ENCODE measurements around the gene XXYLT1. TPM values are rescaled to one million over a fixed set of nuclear protein-coding genes. Genes with fewer than 3 reads are reported as not detected.

Gene XXYLT1
- total RNA-seq, 2 experiments from 2014 or later: 17.2 to 19.6 TPM

DNA sequence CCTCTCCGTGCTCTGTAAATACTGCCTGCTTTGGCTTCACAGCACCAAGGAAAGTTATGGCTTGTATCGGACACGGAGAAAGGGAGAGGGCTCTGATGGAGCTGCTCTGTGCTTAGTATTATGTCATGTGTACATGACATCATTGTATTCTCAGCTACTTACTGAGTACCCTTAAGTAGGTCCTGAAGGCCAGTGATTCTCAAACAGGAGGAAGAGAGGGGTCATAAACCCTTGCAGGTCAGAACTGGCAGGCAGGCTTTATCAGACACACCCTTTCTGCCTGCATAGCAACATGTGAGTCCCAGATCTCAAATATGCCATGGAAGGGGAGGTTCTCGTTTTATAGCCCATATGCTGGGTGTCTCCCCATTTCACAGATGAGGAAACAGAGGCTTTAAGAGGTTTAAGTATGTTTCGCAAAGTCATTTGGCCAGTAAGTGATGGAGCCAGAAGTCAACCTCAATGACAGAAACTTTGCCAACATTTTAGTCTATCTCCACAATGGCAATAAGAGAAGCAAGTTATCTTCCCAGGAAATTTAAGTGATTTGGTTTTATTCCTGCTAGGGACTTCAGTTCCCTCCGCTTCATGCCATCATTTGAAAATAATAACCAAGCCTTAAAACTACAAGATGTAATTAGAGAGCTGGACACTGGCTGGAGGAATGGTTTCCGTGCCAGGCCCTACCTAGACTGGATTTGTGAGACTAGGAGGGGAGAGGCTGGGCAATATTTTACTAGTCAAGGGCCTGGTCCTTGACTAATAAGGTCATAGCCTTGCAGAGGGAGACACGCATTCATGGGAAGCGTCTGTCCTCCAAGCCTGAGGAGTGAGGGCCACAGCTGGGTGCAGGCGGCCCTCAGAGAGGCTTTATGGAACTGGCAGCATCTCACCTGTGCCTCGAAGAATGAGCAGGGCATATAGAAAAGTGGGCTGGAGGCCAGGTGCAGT lies 133.0 kb downstream of the XXYLT1 start:
- Histone ChIP-seq H3K4me2 (ENCODE audit: low read length) (no peak overlapping the region), H3K4me1 (ENCODE audit: insufficient read depth, low read length, poor library complexity, severe bottlenecking) (no peaks in the 10 kb centered on the region), H3K9me2 (ENCODE audit: insufficient read depth, low read length) (no peaks in the 10 kb centered on the region), H3K27ac (ENCODE audit: low read depth, low read length, poor library complexity, severe bottlenecking) (no peak overlapping the region), H4K20me1 (ENCODE audit: insufficient read depth, low read length) (no peaks in the 10 kb centered on the region), H2AFZ (ENCODE audit: low read length) (no peak overlapping the region), H3K9me3 (ENCODE audit: low read length) (no peaks in the 10 kb centered on the region), H3K4me3 (ENCODE audit: low read depth, low read length, poor library complexity, severe bottlenecking) (no peak overlapping the region), H3K79me2 (ENCODE audit: insufficient read depth, low read depth, low read length) (no peaks in the 10 kb centered on the region), H3K36me3 (ENCODE audit: insufficient read depth, low read length) (peaks cover 21% of the 10 kb centered on the region)
- no TSS peak for BruUV-seq (replicated peaks)
- intact Hi-C loops (cut with micrococcal nuclease; ENCODE audit: unreplicated experiment): no loop called here
- POLR2A ChIA-PET: interaction anchor here (0.7 kb wide), 2 partner anchors 14 to 73 kb away, joined by 4 to 5 read pairs; no protein-coding TSS in a partner anchor
- DNase-seq (ENCODE audit: low spot score): no peak
- TF ChIP-seq EZH2phosphoT487 (IDR thresholded peaks at IDR 0.05; ENCODE audit: borderline replicate concordance, low read depth, low read length): no peak
- TF ChIP-seq, protein P1, sequence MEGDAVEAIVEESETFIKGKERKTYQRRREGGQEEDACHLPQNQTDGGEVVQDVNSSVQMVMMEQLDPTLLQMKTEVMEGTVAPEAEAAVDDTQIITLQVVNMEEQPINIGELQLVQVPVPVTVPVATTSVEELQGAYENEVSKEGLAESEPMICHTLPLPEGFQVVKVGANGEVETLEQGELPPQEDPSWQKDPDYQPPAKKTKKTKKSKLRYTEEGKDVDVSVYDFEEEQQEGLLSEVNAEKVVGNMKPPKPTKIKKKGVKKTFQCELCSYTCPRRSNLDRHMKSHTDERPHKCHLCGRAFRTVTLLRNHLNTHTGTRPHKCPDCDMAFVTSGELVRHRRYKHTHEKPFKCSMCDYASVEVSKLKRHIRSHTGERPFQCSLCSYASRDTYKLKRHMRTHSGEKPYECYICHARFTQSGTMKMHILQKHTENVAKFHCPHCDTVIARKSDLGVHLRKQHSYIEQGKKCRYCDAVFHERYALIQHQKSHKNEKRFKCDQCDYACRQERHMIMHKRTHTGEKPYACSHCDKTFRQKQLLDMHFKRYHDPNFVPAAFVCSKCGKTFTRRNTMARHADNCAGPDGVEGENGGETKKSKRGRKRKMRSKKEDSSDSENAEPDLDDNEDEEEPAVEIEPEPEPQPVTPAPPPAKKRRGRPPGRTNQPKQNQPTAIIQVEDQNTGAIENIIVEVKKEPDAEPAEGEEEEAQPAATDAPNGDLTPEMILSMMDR (conservative IDR thresholded peaks at IDR 0.05; ENCODE audit: low read length): no peak
- CTCF ChIA-PET (ENCODE audit: unreplicated experiment): no interaction called here

DNA sequence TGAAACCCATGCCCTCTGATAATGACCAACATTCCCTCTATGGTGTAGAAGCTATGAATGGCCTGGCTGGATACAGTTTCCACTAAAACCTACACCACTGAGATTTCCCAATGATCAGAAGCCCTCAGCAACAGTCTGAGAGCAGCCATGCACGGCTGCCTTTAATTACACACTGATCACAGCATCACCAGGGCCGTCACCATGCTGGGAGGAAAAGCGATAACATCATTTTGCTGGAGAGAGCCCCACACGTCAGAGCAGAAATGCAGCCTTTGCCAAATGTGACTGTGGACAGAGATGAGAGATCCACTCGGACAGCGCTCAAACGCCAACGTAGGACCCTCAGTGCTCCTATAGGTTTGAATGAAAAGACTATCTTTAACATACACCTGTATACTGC lies 135.0 kb downstream of the XXYLT1 start:
- Histone ChIP-seq H3K4me1 (ENCODE audit: insufficient read depth, low read length, poor library complexity, severe bottlenecking) (no peaks in the 10 kb centered on the region), H3K9me3 (ENCODE audit: low read length) (no peaks in the 10 kb centered on the region), H4K20me1 (ENCODE audit: insufficient read depth, low read length) (no peaks in the 10 kb centered on the region), H3K9me2 (ENCODE audit: insufficient read depth, low read length) (no peaks in the 10 kb centered on the region), H3K27ac (ENCODE audit: low read depth, low read length, poor library complexity, severe bottlenecking) (no peak overlapping the region), H3K4me3 (ENCODE audit: low read depth, low read length, poor library complexity, severe bottlenecking) (no peak overlapping the region), H2AFZ (ENCODE audit: low read length) (no peak overlapping the region), H3K79me2 (ENCODE audit: insufficient read depth, low read depth, low read length) (no peaks in the 10 kb centered on the region), H3K36me3 (ENCODE audit: insufficient read depth, low read length) (peaks cover 8% of the 10 kb centered on the region), H3K4me2 (ENCODE audit: low read length) (no peak overlapping the region)
- BruUV-seq (replicated peaks): no TSS peak
- no peak for TF ChIP-seq EZH2phosphoT487 (IDR thresholded peaks at IDR 0.05; ENCODE audit: borderline replicate concordance, low read depth, low read length)
- TF ChIP-seq, protein P1 (conservative IDR thresholded peaks at IDR 0.05; ENCODE audit: low read length): no peak
- CTCF ChIA-PET (ENCODE audit: unreplicated experiment): no interaction called here
- POLR2A ChIA-PET: no interaction called here
- intact Hi-C loops (cut with micrococcal nuclease; ENCODE audit: unreplicated experiment): no loop called here
- DNase-seq (ENCODE audit: low spot score): no peak

DNA sequence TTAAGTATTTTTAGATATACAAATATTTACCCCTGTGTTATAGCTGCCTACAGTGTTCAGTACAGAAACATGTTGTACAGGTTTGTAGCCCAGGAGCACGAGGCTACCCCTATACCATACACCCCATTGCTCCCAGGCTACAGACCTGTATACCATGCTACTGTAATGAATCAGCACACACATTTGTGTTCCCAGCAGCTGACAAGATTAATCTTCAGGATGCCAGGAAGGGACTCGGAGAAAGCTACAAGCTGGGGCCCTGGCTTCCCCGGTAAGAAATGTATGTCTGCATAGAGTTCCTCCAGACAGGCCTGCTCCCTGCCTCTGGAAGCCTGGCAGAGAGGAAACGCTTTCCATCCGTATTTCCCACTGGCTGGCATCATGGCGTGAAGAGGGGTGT lies 136.5 kb downstream of the XXYLT1 start:
- Histone ChIP-seq H3K79me2 (ENCODE audit: insufficient read depth, low read depth, low read length) (no peaks in the 10 kb centered on the region), H3K9me3 (ENCODE audit: low read length) (no peaks in the 10 kb centered on the region), H3K36me3 (ENCODE audit: insufficient read depth, low read length) (no peaks in the 10 kb centered on the region), H3K9me2 (ENCODE audit: insufficient read depth, low read length) (no peaks in the 10 kb centered on the region), H2AFZ (ENCODE audit: low read length) (no peak overlapping the region), H3K27ac (ENCODE audit: low read depth, low read length, poor library complexity, severe bottlenecking) (no peak overlapping the region), H3K4me3 (ENCODE audit: low read depth, low read length, poor library complexity, severe bottlenecking) (no peak overlapping the region), H3K4me2 (ENCODE audit: low read length) (no peak overlapping the region), H4K20me1 (ENCODE audit: insufficient read depth, low read length) (no peaks in the 10 kb centered on the region), H3K4me1 (ENCODE audit: insufficient read depth, low read length, poor library complexity, severe bottlenecking) (no peaks in the 10 kb centered on the region)
- BruUV-seq (replicated peaks): no TSS peak
- no peak for TF ChIP-seq EZH2phosphoT487 (IDR thresholded peaks at IDR 0.05; ENCODE audit: borderline replicate concordance, low read depth, low read length)
- TF ChIP-seq, protein P1 (conservative IDR thresholded peaks at IDR 0.05; ENCODE audit: low read length): no peak
- ChIA-PET CTCF (ENCODE audit: unreplicated experiment) (no interaction called here), POLR2A (interaction anchor here (0.6 to 1.1 kb wide), 3 partner anchors 10 to 374 kb away, joined by 3 read pairs; no protein-coding TSS in a partner anchor)
- DNase-seq (ENCODE audit: low spot score): no peak
- intact Hi-C loops (cut with micrococcal nuclease; ENCODE audit: unreplicated experiment): no loop called here

Data from OCI-LY7 (cell line).